HL-60 (cell line): ENCODE data around the gene SMARCC2.

Experiments
- DNase-seq, 2 experiments: peaks; one replicate each; pipeline ENCODE4 v3.0.0-alpha.2; 2010 to 2020; ENCODE audit warnings: low read depth in 1 of 2, low spot score in 1 of 2
- H3K27ac ChIP-seq: fragments of 250-450 bp; sonication (Bioruptor Pico); replicated peaks from 2 replicates; pipeline ENCODE4 v1.5.1; 2020; ENCODE audit warnings: mild to moderate bottlenecking, moderate library complexity
- H3K27me3 ChIP-seq: fragments of 250-450 bp; sonication (Bioruptor Pico); 2 replicates; pipeline ENCODE4 v1.5.1; 2021; ENCODE audit warnings: mild to moderate bottlenecking, moderate library complexity; ENCODE audit not compliant: insufficient read depth, poor library complexity, severe bottlenecking
- H3K4me3 ChIP-seq: replicated peaks from 2 replicates; pipeline ENCODE4 v1.5.1; 2011; ENCODE audit warnings: mild to moderate bottlenecking, control low read depth, low read length; ENCODE audit not compliant: insufficient read depth
- GABPA ChIP-seq: IDR thresholded peaks from 2 replicates; pipeline ENCODE4 v1.6.1; 2012; ENCODE audit warnings: low read depth
- POLR2AphosphoS5 ChIP-seq: IDR thresholded peaks from 2 replicates; pipeline ENCODE4 v1.6.1; 2012; ENCODE audit warnings: low read depth
- SPI1 ChIP-seq: IDR thresholded peaks from 2 replicates; pipeline ENCODE4 v1.6.1; 2012; ENCODE audit warnings: low read depth, mild to moderate bottlenecking, borderline replicate concordance
- TF ChIP-seq, protein P1 (sequence below): IDR thresholded peaks from one replicate; pipeline ENCODE4 v1.5.1; 2011; ENCODE audit warnings: low read length, control low read depth, inconsistent platforms; ENCODE audit not compliant: insufficient read depth
- TF ChIP-seq, protein P2 (sequence below): IDR thresholded peaks from 2 replicates; pipeline ENCODE4 v1.6.1; 2012; ENCODE audit warnings: low read depth; ENCODE audit not compliant: insufficient replicate concordance

Gene SMARCC2

DNA sequence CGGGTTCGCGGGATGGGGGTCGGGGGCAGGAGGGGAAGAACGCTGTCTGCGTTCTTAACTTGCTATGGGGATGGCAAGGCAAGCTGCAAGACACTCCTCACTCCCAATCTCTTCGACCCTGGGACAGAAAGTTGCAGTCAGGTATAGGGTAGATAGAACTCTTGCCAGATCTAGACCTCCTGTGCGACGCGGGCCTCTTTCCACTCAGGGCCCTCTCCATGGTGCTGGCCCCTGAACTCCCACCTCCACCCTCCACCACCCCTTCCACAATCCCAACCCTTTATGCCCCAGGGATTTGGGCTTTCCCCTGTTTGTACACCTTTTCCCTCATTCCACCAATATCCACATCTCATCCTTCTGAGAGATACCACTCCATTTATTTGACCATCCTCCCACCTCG, 35.7 kb upstream of the SMARCC2 start:
- Histone ChIP-seq H3K27me3 (no peaks in the 10 kb centered on the region), H3K27ac (no peak overlapping the region), H3K4me3 (peak overlapping the region; percentile 78)
- TF ChIP-seq POLR2AphosphoS5, result no peak
- TF ChIP-seq, protein P1, sequence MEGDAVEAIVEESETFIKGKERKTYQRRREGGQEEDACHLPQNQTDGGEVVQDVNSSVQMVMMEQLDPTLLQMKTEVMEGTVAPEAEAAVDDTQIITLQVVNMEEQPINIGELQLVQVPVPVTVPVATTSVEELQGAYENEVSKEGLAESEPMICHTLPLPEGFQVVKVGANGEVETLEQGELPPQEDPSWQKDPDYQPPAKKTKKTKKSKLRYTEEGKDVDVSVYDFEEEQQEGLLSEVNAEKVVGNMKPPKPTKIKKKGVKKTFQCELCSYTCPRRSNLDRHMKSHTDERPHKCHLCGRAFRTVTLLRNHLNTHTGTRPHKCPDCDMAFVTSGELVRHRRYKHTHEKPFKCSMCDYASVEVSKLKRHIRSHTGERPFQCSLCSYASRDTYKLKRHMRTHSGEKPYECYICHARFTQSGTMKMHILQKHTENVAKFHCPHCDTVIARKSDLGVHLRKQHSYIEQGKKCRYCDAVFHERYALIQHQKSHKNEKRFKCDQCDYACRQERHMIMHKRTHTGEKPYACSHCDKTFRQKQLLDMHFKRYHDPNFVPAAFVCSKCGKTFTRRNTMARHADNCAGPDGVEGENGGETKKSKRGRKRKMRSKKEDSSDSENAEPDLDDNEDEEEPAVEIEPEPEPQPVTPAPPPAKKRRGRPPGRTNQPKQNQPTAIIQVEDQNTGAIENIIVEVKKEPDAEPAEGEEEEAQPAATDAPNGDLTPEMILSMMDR, result no peak
- no peak for TF ChIP-seq GABPA
- no peak for TF ChIP-seq SPI1
- TF ChIP-seq, protein P2, sequence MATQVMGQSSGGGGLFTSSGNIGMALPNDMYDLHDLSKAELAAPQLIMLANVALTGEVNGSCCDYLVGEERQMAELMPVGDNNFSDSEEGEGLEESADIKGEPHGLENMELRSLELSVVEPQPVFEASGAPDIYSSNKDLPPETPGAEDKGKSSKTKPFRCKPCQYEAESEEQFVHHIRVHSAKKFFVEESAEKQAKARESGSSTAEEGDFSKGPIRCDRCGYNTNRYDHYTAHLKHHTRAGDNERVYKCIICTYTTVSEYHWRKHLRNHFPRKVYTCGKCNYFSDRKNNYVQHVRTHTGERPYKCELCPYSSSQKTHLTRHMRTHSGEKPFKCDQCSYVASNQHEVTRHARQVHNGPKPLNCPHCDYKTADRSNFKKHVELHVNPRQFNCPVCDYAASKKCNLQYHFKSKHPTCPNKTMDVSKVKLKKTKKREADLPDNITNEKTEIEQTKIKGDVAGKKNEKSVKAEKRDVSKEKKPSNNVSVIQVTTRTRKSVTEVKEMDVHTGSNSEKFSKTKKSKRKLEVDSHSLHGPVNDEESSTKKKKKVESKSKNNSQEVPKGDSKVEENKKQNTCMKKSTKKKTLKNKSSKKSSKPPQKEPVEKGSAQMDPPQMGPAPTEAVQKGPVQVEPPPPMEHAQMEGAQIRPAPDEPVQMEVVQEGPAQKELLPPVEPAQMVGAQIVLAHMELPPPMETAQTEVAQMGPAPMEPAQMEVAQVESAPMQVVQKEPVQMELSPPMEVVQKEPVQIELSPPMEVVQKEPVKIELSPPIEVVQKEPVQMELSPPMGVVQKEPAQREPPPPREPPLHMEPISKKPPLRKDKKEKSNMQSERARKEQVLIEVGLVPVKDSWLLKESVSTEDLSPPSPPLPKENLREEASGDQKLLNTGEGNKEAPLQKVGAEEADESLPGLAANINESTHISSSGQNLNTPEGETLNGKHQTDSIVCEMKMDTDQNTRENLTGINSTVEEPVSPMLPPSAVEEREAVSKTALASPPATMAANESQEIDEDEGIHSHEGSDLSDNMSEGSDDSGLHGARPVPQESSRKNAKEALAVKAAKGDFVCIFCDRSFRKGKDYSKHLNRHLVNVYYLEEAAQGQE, result peak; percentile 90
- DNase-seq, result no peak

- Histone ChIP-seq H3K27ac (peak within 1 kb of the TSS; percentile 92), H3K27me3 (no peaks in the 10 kb centered on the region), H3K4me3 (peak within 1 kb of the TSS; percentile 78)
- peak; percentile 92 to 99 for DNase-seq
- TF ChIP-seq SPI1 (no peak; the same call in 1 of the 2 replicates), GABPA (peak; percentile 78), POLR2AphosphoS5 (peak; percentile 12; the same call in 1 of the 2 replicates)
- TF ChIP-seq, protein P1, result peak; percentile 29
- TF ChIP-seq, protein P2, result peak; percentile 16
Measured at GRCh38 chr12:56224102-56224701, 34.9 kb upstream of the SMARCC2 start, which contains the start of gene NABP2. Gene NABP2, plus strand, starts transcription at chr12:56224342. Its CDS starts 515 bp downstream, at chr12:56224857.

DNA sequence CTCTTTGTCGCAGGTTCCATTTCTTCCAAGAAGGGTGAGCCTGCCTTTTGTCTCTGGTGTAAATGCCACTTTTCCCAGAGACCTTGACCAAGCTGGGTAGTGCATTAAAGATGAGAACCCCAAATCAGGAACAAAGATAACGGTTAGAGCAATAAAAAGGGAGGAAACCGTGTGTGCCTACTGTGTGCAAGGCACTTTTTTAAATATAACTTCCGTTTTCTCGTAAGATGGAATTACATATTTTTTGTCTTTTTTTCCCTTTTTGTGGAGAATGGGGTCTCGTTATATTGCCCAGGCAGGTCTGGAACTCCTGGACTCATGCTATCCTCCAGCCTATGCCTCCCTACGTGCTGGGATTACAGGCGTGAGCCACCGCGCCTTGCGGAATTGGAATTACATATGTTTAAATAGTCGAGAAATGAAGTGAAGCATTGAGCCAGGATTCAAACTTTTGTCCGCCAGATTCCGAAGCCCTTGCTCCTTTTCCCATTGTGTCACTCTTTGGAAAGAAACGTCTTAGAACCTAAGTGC, 34.4 kb upstream of the SMARCC2 start:
- DNase-seq, result no peak
- Histone ChIP-seq H3K27ac (peak overlapping the region; percentile 92), H3K4me3 (peak overlapping the region; percentile 29), H3K27me3 (no peaks in the 10 kb centered on the region)
- TF ChIP-seq GABPA (no peak), POLR2AphosphoS5 (no peak)

DNA sequence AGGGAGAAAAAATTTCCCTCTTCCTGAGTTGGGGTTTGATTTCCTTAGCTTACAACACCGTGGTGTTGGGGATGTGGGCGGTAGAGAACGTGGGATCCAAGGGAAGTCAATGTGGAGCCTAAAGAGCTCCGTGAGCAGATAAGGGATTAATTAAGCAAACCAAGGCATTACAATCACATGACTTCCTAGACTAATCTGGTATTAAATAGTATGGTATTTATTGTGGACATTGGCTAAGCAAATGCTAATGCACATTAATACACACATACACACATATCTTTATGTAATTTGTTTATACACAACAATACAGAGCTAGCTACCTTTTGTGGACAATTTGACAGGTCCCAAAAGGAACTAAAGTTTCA, 33.2 kb upstream of the SMARCC2 start:
- H3K27me3 ChIP-seq, result no peaks in the 10 kb centered on the region
- TF ChIP-seq, protein P2, result no peak
- TF ChIP-seq, protein P1, result no peak
- TF ChIP-seq POLR2AphosphoS5 (no peak), GABPA (no peak), SPI1 (no peak)
- H3K4me3 ChIP-seq, result peak overlapping the region; percentile 94
- peak overlapping the region; percentile 92 for H3K27ac ChIP-seq
- DNase-seq, result no peak
